Measurements from ENCODE around the gene CAV2. TPM values are rescaled to one million over a fixed set of nuclear protein-coding genes. Genes with fewer than 3 reads are reported as not detected.
A peak's percentile ranks its signal among the peaks of the same experiment; 100 is the strongest.
"Not testable (repeated sequence)": the region's sequence is repeated elsewhere in the genome, so short reads cannot be mapped to it uniquely, and the experiment has no call there.

Gene CAV2
- polyA plus RNA-seq, 6 donors from 2014 or later = not detected

- Mint-ChIP-seq H3K4me3 (no peak overlapping the region), H3K36me3 (no peaks in the 10 kb centered on the region), H3K9me3 (no peaks in the 10 kb centered on the region), H3K27ac (no peak overlapping the region), H3K27me3 (peaks cover 3 to 32% (median 15%) of the 10 kb centered on the region in 3 donors), H3K4me1 (no peaks in the 10 kb centered on the region)
- DNase-seq = no peak
- no peak for ATAC-seq (ENCODE audit: low read depth in 2 of 2)
Measured at GRCh38 chr7:116483271-116483942, 16.1 kb upstream of the CAV2 start.

- not testable (repeated sequence) for H3K4me1 Mint-ChIP-seq; H3K4me3 Mint-ChIP-seq; H3K27ac Mint-ChIP-seq; H3K9me3 Mint-ChIP-seq; DNase-seq; ATAC-seq (ENCODE audit: low read depth in 2 of 2); H3K36me3 Mint-ChIP-seq
- H3K27me3 Mint-ChIP-seq = peaks cover 3 to 32% (median 15%) of the 10 kb centered on the region in 3 donors
Measured at GRCh38 chr7:116484389-116484788, 15.1 kb upstream of the CAV2 start.

GRCh38 chr7:116487907-116488521, 11.5 kb upstream of the CAV2 start:
- no peak overlapping the region for H3K4me3 Mint-ChIP-seq
- H3K9me3 Mint-ChIP-seq = no peaks in the 10 kb centered on the region
- no peaks in the 10 kb centered on the region for H3K4me1 Mint-ChIP-seq
- H3K27me3 Mint-ChIP-seq = peaks cover 20 to 43% (median 23%) of the 10 kb centered on the region in 3 donors
- ATAC-seq (ENCODE audit: low read depth in 2 of 2) (no peak), DNase-seq (no peak)
- no peak overlapping the region for H3K27ac Mint-ChIP-seq
- no peaks in the 10 kb centered on the region for H3K36me3 Mint-ChIP-seq

GRCh38 chr7:116490351-116490750, 9.2 kb upstream of the CAV2 start:
- H3K36me3 Mint-ChIP-seq = no peaks in the 10 kb centered on the region
- no peak for DNase-seq

GRCh38 chr7:116491887-116492653, 7.5 kb upstream of the CAV2 start:
- H3K4me3 Mint-ChIP-seq = no peak overlapping the region
- ATAC-seq (ENCODE audit: low read depth in 2 of 2) = no peak
- DNase-seq = no peak

More at GRCh38 chr7:116490351-116490750, 9.2 kb upstream of the CAV2 start:
- Mint-ChIP-seq H3K9me3 (no peaks in the 10 kb centered on the region), H3K4me3 (no peak overlapping the region), H3K27ac (no peak overlapping the region), H3K27me3 (peaks cover 18 to 35% (median 23%) of the 10 kb centered on the region in 3 donors), H3K4me1 (no peaks in the 10 kb centered on the region)
- ATAC-seq (ENCODE audit: low read depth in 2 of 2) = no peak

GRCh38 chr7:116492654-116493109, 6.9 kb upstream of the CAV2 start:
- Mint-ChIP-seq H3K9me3 (peaks cover 0 to 2% (median 0%) of the 10 kb centered on the region in 7 donors), H3K4me1 (no peaks in the 10 kb centered on the region), H3K27ac (no peak overlapping the region), H3K27me3 (peaks cover 34 to 36% (median 34%) of the 10 kb centered on the region in 3 donors), H3K4me3 (no peak overlapping the region), H3K36me3 (no peaks in the 10 kb centered on the region)
- no peak for ATAC-seq (ENCODE audit: low read depth in 2 of 2)
- DNase-seq = no peak

More at GRCh38 chr7:116491887-116492653, 7.5 kb upstream of the CAV2 start:
- H3K9me3 Mint-ChIP-seq = peaks cover 0 to 2% (median 0%) of the 10 kb centered on the region in 7 donors
- peak overlapping the region in 1 of 6 donors; percentile 4 for H3K27ac Mint-ChIP-seq
- no peaks in the 10 kb centered on the region for H3K36me3 Mint-ChIP-seq
- peaks cover 28 to 31% (median 29%) of the 10 kb centered on the region in 3 donors for H3K27me3 Mint-ChIP-seq
- H3K4me1 Mint-ChIP-seq = no peaks in the 10 kb centered on the region

- H3K4me1 Mint-ChIP-seq = no peaks in the 10 kb centered on the region
- no peak for ATAC-seq (ENCODE audit: low read depth in 2 of 2)
- no peaks in the 10 kb centered on the region for H3K36me3 Mint-ChIP-seq
- H3K4me3 Mint-ChIP-seq = no peak overlapping the region
- no peak overlapping the region for H3K27ac Mint-ChIP-seq
- H3K9me3 Mint-ChIP-seq = peaks cover 0 to 2% (median 0%) of the 10 kb centered on the region in 7 donors
- DNase-seq = no peak
- H3K27me3 Mint-ChIP-seq = peaks cover 40 to 42% (median 41%) of the 10 kb centered on the region in 3 donors
Measured at GRCh38 chr7:116493449-116493848, 6.1 kb upstream of the CAV2 start.

GRCh38 chr7:116494472-116494871, 5.1 kb upstream of the CAV2 start:
- Mint-ChIP-seq H3K27ac (no peak overlapping the region), H3K27me3 (peaks cover 46 to 50% (median 47%) of the 10 kb centered on the region in 3 donors), H3K9me3 (peaks cover 0 to 2% (median 0%) of the 10 kb centered on the region in 7 donors), H3K4me3 (no peak overlapping the region), H3K36me3 (peaks cover 0 to 7% of the 10 kb centered on the region in 2 donors), H3K4me1 (peaks cover 3 to 5% (median 4%) of the 10 kb centered on the region in 3 donors)
- DNase-seq (no peak), ATAC-seq (ENCODE audit: low read depth in 2 of 2) (no peak)

GRCh38 chr7:116495736-116496135, 3.8 kb upstream of the CAV2 start:
- peaks cover 0 to 7% of the 10 kb centered on the region in 2 donors for H3K36me3 Mint-ChIP-seq
- DNase-seq = no peak
- H3K4me1 Mint-ChIP-seq = peaks cover 10 to 14% (median 13%) of the 10 kb centered on the region in 3 donors
- no peak for ATAC-seq (ENCODE audit: low read depth in 2 of 2)
- H3K27me3 Mint-ChIP-seq = peaks cover 48 to 53% (median 53%) of the 10 kb centered on the region in 3 donors
- no peak overlapping the region for H3K4me3 Mint-ChIP-seq
- peaks cover 0 to 2% (median 0%) of the 10 kb centered on the region in 7 donors for H3K9me3 Mint-ChIP-seq
- H3K27ac Mint-ChIP-seq = peak overlapping the region in 1 of 6 donors; percentile 34

- Mint-ChIP-seq H3K27me3 (peaks cover 46 to 54% (median 53%) of the 10 kb centered on the region in 3 donors), H3K36me3 (peaks cover 0 to 7% of the 10 kb centered on the region in 2 donors), H3K4me3 (no peak overlapping the region), H3K9me3 (peaks cover 0 to 2% (median 0%) of the 10 kb centered on the region in 7 donors), H3K27ac (no peak overlapping the region), H3K4me1 (peaks cover 11 to 16% (median 13%) of the 10 kb centered on the region in 3 donors)
- no peak for ATAC-seq (ENCODE audit: low read depth in 2 of 2)
- DNase-seq = no peak
Measured at GRCh38 chr7:116496653-116497052, 2.9 kb upstream of the CAV2 start.

GRCh38 chr7:116497708-116498107, 1.8 kb upstream of the CAV2 start:
- ATAC-seq (ENCODE audit: low read depth in 2 of 2) = no peak
- H3K27ac Mint-ChIP-seq = no peak overlapping the region
- peaks cover 45 to 48% (median 47%) of the 10 kb centered on the region in 3 donors for H3K27me3 Mint-ChIP-seq
- H3K4me3 Mint-ChIP-seq = peak overlapping the region in 3 of 8 donors; percentile 18 to 60 (median 22)
- DNase-seq = no peak
- H3K36me3 Mint-ChIP-seq = peaks cover 0 to 7% of the 10 kb centered on the region in 2 donors
- peaks cover 11 to 16% (median 13%) of the 10 kb centered on the region in 3 donors for H3K4me1 Mint-ChIP-seq
- peaks cover 0 to 2% (median 0%) of the 10 kb centered on the region in 7 donors for H3K9me3 Mint-ChIP-seq

GRCh38 chr7:116500078-116500853, 728 bp downstream of the CAV2 start:
- peaks cover 11 to 16% (median 13%) of the 10 kb centered on the region in 3 donors for H3K4me1 Mint-ChIP-seq
- H3K4me3 Mint-ChIP-seq = peak overlapping the region; percentile 70 to 87 (median 78)
- DNase-seq = no peak
- H3K27me3 Mint-ChIP-seq = peaks cover 52 to 64% (median 63%) of the 10 kb centered on the region in 3 donors
- peak; percentile 10 to 50 for ATAC-seq (ENCODE audit: low read depth in 2 of 2)
- peaks cover 0 to 7% of the 10 kb centered on the region in 2 donors for H3K36me3 Mint-ChIP-seq
- no peak overlapping the region for H3K27ac Mint-ChIP-seq
- peaks cover 0 to 2% (median 0%) of the 10 kb centered on the region in 7 donors for H3K9me3 Mint-ChIP-seq
